ENCODE data around the gene TENM4.

DNA sequence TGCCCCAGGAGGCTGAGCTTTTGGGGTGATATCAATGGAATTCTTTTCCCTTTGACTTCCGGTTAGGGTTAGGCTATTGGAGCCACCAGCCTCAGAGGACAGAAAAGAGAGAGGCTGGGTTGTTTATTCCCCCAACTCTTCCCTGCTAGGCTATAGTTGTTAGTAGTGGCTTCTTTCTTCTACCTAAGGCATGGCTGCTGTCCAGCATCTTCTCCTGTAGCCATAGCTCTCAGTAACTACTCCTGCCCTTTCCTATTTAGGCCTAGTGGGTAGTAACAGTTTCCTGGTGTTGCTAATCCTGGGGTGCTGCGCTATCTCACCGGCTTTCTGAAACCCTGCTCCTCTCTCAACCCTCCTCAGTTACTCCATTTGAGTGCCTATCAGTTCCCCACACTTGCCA, 184.9 kb downstream of the TENM4 start:
- TF ChIP-seq, protein P1, sequence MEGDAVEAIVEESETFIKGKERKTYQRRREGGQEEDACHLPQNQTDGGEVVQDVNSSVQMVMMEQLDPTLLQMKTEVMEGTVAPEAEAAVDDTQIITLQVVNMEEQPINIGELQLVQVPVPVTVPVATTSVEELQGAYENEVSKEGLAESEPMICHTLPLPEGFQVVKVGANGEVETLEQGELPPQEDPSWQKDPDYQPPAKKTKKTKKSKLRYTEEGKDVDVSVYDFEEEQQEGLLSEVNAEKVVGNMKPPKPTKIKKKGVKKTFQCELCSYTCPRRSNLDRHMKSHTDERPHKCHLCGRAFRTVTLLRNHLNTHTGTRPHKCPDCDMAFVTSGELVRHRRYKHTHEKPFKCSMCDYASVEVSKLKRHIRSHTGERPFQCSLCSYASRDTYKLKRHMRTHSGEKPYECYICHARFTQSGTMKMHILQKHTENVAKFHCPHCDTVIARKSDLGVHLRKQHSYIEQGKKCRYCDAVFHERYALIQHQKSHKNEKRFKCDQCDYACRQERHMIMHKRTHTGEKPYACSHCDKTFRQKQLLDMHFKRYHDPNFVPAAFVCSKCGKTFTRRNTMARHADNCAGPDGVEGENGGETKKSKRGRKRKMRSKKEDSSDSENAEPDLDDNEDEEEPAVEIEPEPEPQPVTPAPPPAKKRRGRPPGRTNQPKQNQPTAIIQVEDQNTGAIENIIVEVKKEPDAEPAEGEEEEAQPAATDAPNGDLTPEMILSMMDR (IDR thresholded peaks at IDR 0.05; ENCODE audit: low read depth, low read length, poor library complexity, severe bottlenecking) = no peak
- no peak for TF ChIP-seq EZH2phosphoT487 (IDR thresholded peaks at IDR 0.05; ENCODE audit: borderline replicate concordance, low read length)

All from DOHH2 (cell line).